Panc1 (cell line): Measurements from ENCODE around the gene ZBTB7A. TPM values are rescaled to one million over a fixed set of nuclear protein-coding genes. Genes with fewer than 3 reads are reported as not detected.
"Not testable (repeated sequence)": the region's sequence is repeated elsewhere in the genome, so short reads cannot be mapped to it uniquely, and the experiment has no call there.

Experiments used
- ATAC-seq: fragments of 200-7000 bp; cut with Tn5 transposase; 2 replicates; pipeline ENCODE4 v1.9.1; 2020; ENCODE audit warnings: mild to moderate bottlenecking, moderate library complexity
- BruUV-seq: library from RNA; stranded (reverse); fragments of 400-500 nt; replicated peaks from 2 replicates; lab custom pipeline; 2021; lab: Mats Ljungman, UMichigan
- CTCF ChIA-PET: fragments of 300-600 bp; sonication (Branson Sonifier 250); formaldehyde crosslinking; loops from one replicate; lab custom pipeline; 2022; ENCODE audit warnings: antibody characterized with exemption; lab: Charles Lee
- POLR2A ChIA-PET: fragments of 300-600 bp; sonication (Branson Sonifier 250); formaldehyde crosslinking; loops from one replicate; lab custom pipeline; 2022; ENCODE audit warnings: antibody characterized with exemption; lab: Charles Lee
- DNase-seq: peaks from one replicate; pipeline ENCODE4 v3.0.0-alpha.2; 2010; ENCODE audit warnings: low read depth, low spot score
- H3K27ac ChIP-seq: 2 replicates; pipeline ENCODE4 v1.5.1; 2011; ENCODE audit warnings: mild to moderate bottlenecking, low read length, inconsistent platforms
- H3K27me3 ChIP-seq: fragments of 200-500 bp; sonication (Bioruptor generic); 2 replicates; pipeline ENCODE4 v1.6.0; 2014; ENCODE audit warnings: low read length, inconsistent platforms; ENCODE audit not compliant: control insufficient read depth, insufficient read depth
- H3K36me3 ChIP-seq: fragments of 200-500 bp; sonication (Bioruptor generic); 2 replicates; pipeline ENCODE4 v1.5.1; 2014; ENCODE audit warnings: inconsistent platforms, mild to moderate bottlenecking, low read length, moderate library complexity; ENCODE audit not compliant: control insufficient read depth, insufficient read depth
- H3K4me1 ChIP-seq: 2 replicates; pipeline ENCODE4 v1.5.1; 2011; ENCODE audit warnings: inconsistent platforms, mild to moderate bottlenecking, low read length, moderate library complexity; ENCODE audit not compliant: control insufficient read depth, insufficient read depth
- H3K4me3 ChIP-seq, 2 experiments: 2 replicates each; pipeline ENCODE4 v1.5.1; 2011 to 2012; ENCODE audit warnings: low read depth in 2 of 2, low read length in 2 of 2, mild to moderate bottlenecking in 2 of 2, inconsistent platforms in 1 of 2, moderate library complexity in 1 of 2
- H3K9me3 ChIP-seq: fragments of 200-500 bp; sonication (Bioruptor generic); 2 replicates; pipeline ENCODE4 v1.5.1; 2014; ENCODE audit warnings: low read depth, mild to moderate bottlenecking, inconsistent platforms, low read length, moderate library complexity; ENCODE audit not compliant: control insufficient read depth, insufficient read depth
- POLR2AphosphoS5 ChIP-seq: IDR thresholded peaks from 2 replicates; pipeline ENCODE4 v1.6.1; 2012; ENCODE audit warnings: mild to moderate bottlenecking, low read depth, low read length, moderate library complexity
- SIN3A ChIP-seq: IDR thresholded peaks from 2 replicates; pipeline ENCODE4 v1.6.1; 2012; ENCODE audit warnings: low read depth, mild to moderate bottlenecking, low read length, moderate library complexity, borderline replicate concordance; ENCODE audit not compliant: insufficient read depth
- TCF7L2 ChIP-seq: IDR thresholded peaks from 2 replicates; pipeline ENCODE4 v1.6.1; 2011; ENCODE audit warnings: mild to moderate bottlenecking, low read depth, low read length, inconsistent platforms
- in situ Hi-C: cut with HindIII; loops from 2 replicates; pipeline ENCODE4 v1.10.0; 2016; ENCODE audit warnings: low sequenced_read_pairs, low pct_unique_long_range_greater_than_20kb
- intact Hi-C: fragments of 100-400 bp; cut with micrococcal nuclease; formaldehyde crosslinking; loops from one replicate; pipeline ENCODE4 v1.10.0; 2022; ENCODE audit not compliant: unreplicated experiment
- total RNA-seq: library from RNA; stranded (reverse); gene quantifications from one replicate; pipeline ENCODE4 v1.2.1, GENCODE V29; 2021; ENCODE audit not compliant: unreplicated experiment
- TF ChIP-seq, protein P1 (sequence below), 2 experiments: IDR thresholded peaks; 2 replicates each; pipeline ENCODE4 v1.6.1; 2011 to 2012; ENCODE audit warnings: low read depth in 2 of 2, control low read depth in 1 of 2, low read length in 1 of 2, mild to moderate bottlenecking in 1 of 2, moderate library complexity in 1 of 2; ENCODE audit not compliant: insufficient read depth in 1 of 2
- TF ChIP-seq, protein P2 (sequence below): fragments of 450-650 bp; IDR thresholded peaks from 2 replicates; pipeline ENCODE4 v1.5.1; 2017; ENCODE audit warnings: mild to moderate bottlenecking

Gene ZBTB7A
- total RNA-seq, 1 experiment from 2014 or later = 48.0 TPM

GRCh38 chr19:4012092-4012974 is 54.4 kb downstream of the ZBTB7A start:
- intact Hi-C loops (no loop called here), in situ Hi-C loops (no loop called here)
- Histone ChIP-seq H3K9me3 (no peaks in the 10 kb centered on the region), H3K4me3 (no peak overlapping the region), H3K4me1 (peaks cover 12% of the 10 kb centered on the region), H3K36me3 (0 out of 2 replicates have a peak, but pooled peaks cover 2% of the 10 kb centered on the region), H3K27me3 (no peaks in the 10 kb centered on the region), H3K27ac (no peak overlapping the region)
- ChIA-PET CTCF (no interaction called here), POLR2A (no interaction called here)
- TF ChIP-seq, protein P1, sequence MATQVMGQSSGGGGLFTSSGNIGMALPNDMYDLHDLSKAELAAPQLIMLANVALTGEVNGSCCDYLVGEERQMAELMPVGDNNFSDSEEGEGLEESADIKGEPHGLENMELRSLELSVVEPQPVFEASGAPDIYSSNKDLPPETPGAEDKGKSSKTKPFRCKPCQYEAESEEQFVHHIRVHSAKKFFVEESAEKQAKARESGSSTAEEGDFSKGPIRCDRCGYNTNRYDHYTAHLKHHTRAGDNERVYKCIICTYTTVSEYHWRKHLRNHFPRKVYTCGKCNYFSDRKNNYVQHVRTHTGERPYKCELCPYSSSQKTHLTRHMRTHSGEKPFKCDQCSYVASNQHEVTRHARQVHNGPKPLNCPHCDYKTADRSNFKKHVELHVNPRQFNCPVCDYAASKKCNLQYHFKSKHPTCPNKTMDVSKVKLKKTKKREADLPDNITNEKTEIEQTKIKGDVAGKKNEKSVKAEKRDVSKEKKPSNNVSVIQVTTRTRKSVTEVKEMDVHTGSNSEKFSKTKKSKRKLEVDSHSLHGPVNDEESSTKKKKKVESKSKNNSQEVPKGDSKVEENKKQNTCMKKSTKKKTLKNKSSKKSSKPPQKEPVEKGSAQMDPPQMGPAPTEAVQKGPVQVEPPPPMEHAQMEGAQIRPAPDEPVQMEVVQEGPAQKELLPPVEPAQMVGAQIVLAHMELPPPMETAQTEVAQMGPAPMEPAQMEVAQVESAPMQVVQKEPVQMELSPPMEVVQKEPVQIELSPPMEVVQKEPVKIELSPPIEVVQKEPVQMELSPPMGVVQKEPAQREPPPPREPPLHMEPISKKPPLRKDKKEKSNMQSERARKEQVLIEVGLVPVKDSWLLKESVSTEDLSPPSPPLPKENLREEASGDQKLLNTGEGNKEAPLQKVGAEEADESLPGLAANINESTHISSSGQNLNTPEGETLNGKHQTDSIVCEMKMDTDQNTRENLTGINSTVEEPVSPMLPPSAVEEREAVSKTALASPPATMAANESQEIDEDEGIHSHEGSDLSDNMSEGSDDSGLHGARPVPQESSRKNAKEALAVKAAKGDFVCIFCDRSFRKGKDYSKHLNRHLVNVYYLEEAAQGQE (IDR thresholded peaks at IDR 0.05; ENCODE audit: insufficient read depth in 1 of 2, low read depth in 2 of 2, low read length in 1 of 2) = no peak
- TF ChIP-seq, protein P2, sequence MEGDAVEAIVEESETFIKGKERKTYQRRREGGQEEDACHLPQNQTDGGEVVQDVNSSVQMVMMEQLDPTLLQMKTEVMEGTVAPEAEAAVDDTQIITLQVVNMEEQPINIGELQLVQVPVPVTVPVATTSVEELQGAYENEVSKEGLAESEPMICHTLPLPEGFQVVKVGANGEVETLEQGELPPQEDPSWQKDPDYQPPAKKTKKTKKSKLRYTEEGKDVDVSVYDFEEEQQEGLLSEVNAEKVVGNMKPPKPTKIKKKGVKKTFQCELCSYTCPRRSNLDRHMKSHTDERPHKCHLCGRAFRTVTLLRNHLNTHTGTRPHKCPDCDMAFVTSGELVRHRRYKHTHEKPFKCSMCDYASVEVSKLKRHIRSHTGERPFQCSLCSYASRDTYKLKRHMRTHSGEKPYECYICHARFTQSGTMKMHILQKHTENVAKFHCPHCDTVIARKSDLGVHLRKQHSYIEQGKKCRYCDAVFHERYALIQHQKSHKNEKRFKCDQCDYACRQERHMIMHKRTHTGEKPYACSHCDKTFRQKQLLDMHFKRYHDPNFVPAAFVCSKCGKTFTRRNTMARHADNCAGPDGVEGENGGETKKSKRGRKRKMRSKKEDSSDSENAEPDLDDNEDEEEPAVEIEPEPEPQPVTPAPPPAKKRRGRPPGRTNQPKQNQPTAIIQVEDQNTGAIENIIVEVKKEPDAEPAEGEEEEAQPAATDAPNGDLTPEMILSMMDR = no peak
- no peak for TF ChIP-seq POLR2AphosphoS5
- TF ChIP-seq SIN3A = no peak
- no peak for TF ChIP-seq TCF7L2
- BruUV-seq = no TSS peak
- DNase-seq = no peak
- ATAC-seq = no peak

DNA sequence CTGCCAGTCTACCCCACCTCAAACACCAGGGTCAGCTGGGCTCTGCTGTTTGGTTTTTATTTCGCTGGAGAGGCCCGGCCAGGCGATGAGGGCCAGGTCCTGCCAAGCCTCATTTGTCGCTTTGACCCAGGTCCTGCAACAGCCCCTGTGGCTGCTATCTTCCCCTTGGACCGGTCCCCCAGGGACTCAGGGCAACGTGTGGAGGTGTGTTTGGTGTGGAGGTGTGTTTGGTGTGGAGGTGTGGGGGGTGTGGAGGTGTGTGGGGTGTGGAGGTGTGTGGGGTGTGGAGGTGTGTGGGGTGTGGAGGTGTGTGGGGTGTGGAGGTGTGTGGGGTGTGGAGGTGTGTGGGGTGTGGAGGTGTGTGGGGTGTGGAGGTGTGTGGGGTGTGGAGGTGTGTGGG is 55.3 kb downstream of the ZBTB7A start:
- BruUV-seq, intact Hi-C loops, DNase-seq, H3K4me3 ChIP-seq, H3K27ac ChIP-seq, H3K9me3 ChIP-seq, ATAC-seq, H3K27me3 ChIP-seq, in situ Hi-C loops, H3K36me3 ChIP-seq, CTCF ChIA-PET, POLR2A ChIA-PET: not testable (repeated sequence)
- H3K4me1 ChIP-seq = peaks cover 16% of the 10 kb centered on the region

DNA sequence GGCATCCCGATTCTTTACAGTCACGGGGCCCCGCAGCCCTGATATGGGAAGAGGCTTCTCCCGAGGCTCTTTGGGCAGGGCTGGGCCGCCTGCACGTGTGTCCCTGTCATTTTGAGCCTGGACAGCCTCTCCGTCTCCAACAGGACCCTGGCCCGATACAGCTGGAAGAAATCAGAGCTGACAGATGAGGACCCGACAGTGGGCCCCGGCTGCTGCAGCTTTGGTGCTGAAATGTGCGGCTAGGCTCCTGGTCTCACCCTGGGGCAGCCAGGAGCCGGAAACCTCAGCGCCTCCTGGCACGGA is 55.9 kb downstream of the ZBTB7A start:
- H3K27me3 ChIP-seq = no peaks in the 10 kb centered on the region
- no peak for DNase-seq
- no peaks in the 10 kb centered on the region for H3K9me3 ChIP-seq
- 0 out of 2 replicates have a peak, but pooled peaks cover 2% of the 10 kb centered on the region for H3K36me3 ChIP-seq
- intact Hi-C loops (no loop called here), in situ Hi-C loops (no loop called here)
- no TSS peak for BruUV-seq
- TF ChIP-seq, protein P1 (IDR thresholded peaks at IDR 0.05; ENCODE audit: insufficient read depth in 1 of 2, low read depth in 2 of 2, low read length in 1 of 2) = no peak
- TF ChIP-seq TCF7L2 = no peak
- no peak for TF ChIP-seq SIN3A
- TF ChIP-seq, protein P2 = no peak
- TF ChIP-seq POLR2AphosphoS5 = no peak
- no peak overlapping the region for H3K27ac ChIP-seq
- H3K4me3 ChIP-seq = no peak overlapping the region
- ATAC-seq = no peak
- POLR2A ChIA-PET = no interaction called here
- CTCF ChIA-PET = no interaction called here
- peaks cover 16% of the 10 kb centered on the region for H3K4me1 ChIP-seq
